ENCODE measurements around the gene ETS1.

The ETS1 gene

DNA sequence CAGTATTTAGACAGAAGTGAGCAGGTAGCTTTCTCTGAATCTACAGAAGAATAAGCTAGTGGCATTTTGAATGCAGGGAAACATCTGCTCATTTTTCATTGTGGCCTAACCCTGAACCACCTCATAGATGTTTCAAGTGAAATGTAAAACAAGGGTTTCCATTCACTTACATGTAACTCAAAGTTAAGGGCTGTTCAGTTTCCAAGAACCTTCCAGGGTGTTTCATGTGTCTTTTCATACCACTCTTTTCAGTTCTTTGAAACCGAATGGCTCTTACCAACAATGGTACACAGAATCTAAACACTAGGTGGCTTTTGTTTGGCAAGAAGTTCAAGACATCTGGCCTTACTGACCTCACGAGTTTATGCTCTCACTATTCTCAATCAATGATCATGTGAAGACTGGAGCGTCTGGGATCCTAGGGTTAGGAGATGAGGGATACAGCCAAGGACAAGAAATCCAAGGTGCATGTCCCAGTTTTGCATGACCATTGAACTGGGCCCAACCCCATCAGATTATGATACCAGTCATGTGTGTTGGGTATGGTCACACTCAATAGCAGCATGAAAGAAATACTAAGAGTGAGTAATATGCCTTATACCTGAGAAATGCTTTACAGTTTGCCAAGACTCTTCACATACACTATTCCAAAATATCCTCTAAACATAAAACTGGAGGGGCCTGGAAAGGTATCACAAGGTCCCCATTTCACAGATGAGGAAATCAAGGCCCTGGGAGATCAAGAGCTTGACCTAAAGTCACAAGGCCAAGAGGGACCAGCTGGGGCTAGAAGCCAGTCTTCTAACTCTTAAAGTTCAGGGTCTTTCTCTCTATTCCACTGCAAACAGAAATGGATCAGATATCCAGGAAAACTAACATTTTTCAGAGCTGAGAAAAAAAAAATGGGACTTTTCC is 92.7 kb downstream of the ETS1 start:
- DNase-seq (ENCODE audit: low read depth) = no peak
- no peak overlapping the region for H3K4me3 ChIP-seq (ENCODE audit: low read depth, low read length)
- TF ChIP-seq, protein P1, sequence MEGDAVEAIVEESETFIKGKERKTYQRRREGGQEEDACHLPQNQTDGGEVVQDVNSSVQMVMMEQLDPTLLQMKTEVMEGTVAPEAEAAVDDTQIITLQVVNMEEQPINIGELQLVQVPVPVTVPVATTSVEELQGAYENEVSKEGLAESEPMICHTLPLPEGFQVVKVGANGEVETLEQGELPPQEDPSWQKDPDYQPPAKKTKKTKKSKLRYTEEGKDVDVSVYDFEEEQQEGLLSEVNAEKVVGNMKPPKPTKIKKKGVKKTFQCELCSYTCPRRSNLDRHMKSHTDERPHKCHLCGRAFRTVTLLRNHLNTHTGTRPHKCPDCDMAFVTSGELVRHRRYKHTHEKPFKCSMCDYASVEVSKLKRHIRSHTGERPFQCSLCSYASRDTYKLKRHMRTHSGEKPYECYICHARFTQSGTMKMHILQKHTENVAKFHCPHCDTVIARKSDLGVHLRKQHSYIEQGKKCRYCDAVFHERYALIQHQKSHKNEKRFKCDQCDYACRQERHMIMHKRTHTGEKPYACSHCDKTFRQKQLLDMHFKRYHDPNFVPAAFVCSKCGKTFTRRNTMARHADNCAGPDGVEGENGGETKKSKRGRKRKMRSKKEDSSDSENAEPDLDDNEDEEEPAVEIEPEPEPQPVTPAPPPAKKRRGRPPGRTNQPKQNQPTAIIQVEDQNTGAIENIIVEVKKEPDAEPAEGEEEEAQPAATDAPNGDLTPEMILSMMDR (IDR thresholded peaks at IDR 0.05; ENCODE audit: control insufficient read depth, extremely low read depth, insufficient read depth) = no peak

DNA sequence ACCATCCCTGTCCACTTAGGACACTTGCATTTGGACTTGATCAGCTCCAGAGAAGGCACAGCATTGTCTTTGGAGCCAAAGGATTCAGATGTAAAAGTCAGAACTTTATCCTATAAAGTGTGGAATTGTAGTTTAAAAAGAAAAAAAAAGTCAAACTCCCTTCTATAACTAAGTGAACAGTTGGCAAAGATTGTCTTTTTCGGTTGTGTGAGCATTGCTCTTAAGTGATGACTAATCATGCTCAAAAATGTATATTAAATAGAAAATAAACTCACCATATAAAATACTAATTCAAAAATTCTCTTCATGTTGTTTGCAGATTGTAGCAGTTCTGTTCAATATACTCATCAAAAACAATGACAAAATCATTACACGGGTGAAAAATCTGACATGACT is 93.8 kb downstream of the ETS1 start:
- TF ChIP-seq, protein P1 (IDR thresholded peaks at IDR 0.05; ENCODE audit: control insufficient read depth, extremely low read depth, insufficient read depth) = no peak
- H3K4me3 ChIP-seq (ENCODE audit: low read depth, low read length) = no peak overlapping the region
- no peak for DNase-seq (ENCODE audit: low read depth)

DNA sequence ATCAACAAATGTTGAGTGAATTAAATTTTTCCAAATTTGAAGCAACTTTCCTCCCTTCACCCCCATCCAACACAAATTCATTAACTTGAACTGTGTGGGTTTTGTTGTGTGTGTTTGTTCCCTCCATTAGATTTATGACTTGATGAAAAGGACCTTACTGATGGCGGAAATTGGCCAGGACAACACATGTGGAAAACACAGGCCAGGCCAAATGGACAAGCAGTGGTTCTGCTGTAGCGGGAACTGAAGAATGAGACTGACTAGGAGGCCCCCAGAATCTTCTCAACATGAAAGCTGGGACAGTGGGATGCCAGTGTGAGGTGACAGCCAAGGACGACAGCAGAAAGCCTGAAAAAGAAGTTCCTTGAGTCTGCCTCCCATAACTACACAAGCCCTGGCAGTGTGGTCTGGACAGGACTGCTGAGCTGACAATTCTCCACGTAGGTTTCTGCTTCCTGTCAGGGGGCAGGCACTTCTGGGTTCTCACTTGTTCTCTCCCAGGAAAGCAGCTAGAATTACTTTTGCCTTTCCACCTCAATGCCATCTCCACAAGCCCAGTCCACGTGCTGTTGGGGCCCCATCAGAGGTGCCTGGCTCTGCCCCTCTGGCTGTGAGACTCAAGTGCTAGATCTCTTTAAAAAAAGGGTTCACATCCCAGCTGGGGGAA is 94.3 kb downstream of the ETS1 start:
- no peak overlapping the region for H3K4me3 ChIP-seq (ENCODE audit: low read depth, low read length)
- TF ChIP-seq, protein P1 (IDR thresholded peaks at IDR 0.05; ENCODE audit: control insufficient read depth, extremely low read depth, insufficient read depth) = no peak
- no peak for DNase-seq (ENCODE audit: low read depth)

DNA sequence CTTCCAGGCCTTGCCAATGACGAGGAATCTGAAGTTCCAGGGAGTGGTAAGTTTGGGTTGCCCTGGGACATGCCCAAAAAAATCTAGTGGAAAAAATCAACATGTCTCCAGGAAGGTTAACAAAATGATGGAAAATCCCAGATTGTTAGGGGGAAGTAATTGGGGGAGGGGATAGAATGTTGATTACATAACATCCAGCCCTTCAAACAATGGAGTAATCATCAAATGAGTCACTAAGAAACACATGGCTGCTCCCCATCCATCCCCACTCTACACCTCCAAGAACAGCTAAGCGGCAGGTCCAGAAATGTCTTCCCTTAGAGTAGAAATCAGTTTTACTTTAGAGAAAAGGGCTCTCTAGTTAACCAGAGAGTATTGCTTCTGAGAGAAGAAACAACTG is 94.9 kb downstream of the ETS1 start:
- H3K4me3 ChIP-seq (ENCODE audit: low read depth, low read length) = no peak overlapping the region
- DNase-seq (ENCODE audit: low read depth) = no peak
- TF ChIP-seq, protein P1 (IDR thresholded peaks at IDR 0.05; ENCODE audit: control insufficient read depth, extremely low read depth, insufficient read depth) = no peak

DNA sequence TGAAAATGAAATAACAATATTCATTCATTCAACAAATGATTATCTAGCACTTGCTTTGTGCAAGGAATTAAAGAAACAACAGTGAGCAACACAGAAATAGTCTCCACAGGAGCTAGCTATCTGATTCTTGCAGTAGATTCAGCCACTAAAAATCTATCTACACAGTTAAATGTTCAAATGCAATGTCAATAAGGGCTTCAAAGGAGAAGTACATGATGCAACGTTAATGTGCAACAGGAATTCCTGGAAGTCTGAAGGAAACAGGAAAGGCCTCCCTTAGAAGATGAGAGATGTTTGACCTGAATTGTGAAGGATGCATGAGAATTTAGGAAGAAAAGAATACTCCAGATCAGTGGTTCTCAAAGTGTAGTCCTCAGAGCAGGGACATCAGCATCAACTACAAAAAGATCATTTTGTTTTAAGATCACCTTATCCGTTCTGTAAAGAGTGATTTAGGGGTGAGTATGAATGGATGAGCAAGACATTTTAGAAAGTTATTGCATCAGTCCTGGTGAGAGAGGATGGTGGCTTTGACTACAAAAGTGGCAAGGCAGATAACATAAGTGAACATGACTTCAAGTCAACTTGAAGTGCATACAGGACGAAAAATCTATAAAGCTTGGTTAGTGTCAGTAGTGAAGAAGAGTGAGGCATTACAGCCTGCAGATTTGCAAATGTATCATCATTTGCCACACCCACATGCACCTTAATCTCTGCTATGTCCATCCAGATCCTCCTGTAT is 96.0 kb downstream of the ETS1 start:
- TF ChIP-seq, protein P1 (IDR thresholded peaks at IDR 0.05; ENCODE audit: control insufficient read depth, extremely low read depth, insufficient read depth) = no peak
- no peak overlapping the region for H3K4me3 ChIP-seq (ENCODE audit: low read depth, low read length)
- no peak for DNase-seq (ENCODE audit: low read depth)

DNA sequence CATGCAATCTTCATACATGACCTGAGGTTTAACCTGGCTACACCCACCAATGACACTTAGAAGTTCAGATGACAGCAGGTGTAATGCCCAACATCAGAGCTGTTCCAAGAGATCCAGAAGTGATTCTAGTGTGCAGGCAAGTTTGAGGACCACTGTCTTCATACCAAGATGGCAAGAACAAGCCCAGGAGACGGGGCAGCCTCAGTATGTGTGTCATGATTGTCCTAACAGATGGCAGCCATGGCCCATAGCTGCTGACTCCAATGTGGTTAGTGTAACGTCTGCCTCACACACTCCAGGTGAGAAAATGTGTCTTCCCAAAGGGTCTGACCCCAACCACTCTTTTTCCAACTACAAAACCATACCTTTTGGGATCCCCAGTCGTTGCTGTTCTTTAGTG is 97.3 kb downstream of the ETS1 start:
- TF ChIP-seq, protein P1 (IDR thresholded peaks at IDR 0.05; ENCODE audit: control insufficient read depth, extremely low read depth, insufficient read depth) = no peak
- no peak for DNase-seq (ENCODE audit: low read depth)
- H3K4me3 ChIP-seq (ENCODE audit: low read depth, low read length) = no peak overlapping the region

Data from LNCaP clone FGC (cell line).